HepG2 (cell line): ENCODE results near the gene USP34. TPM values are rescaled to one million over a fixed set of nuclear protein-coding genes. Genes with fewer than 3 reads are reported as not detected.

Experiments
- ATAC-seq: fragments of 200-7000 bp; cut with Tn5 transposase; 3 replicates; pipeline ENCODE4 v1.9.1; 2020; ENCODE audit warnings: mild to moderate bottlenecking, moderate library complexity
- BruUV-seq: library from RNA; stranded (reverse); fragments of 400-500 nt; replicated peaks from 2 replicates; lab custom pipeline; 2021; lab: Mats Ljungman, UMichigan
- CTCF ChIA-PET: fragments of 300-600 bp; formaldehyde crosslinking; extraction: SDS; loops from one replicate; lab custom pipeline; 2021; ENCODE audit warnings: low total read pairs, inconsistent platforms, low intra/inter-chr PET ratio; lab: Yijun Ruan, JAX
- POLR2A ChIA-PET: fragments of 350-600 bp; sonication (Branson Sonifier 250); formaldehyde crosslinking; loops from one replicate; lab custom pipeline; 2020; ENCODE audit warnings: antibody characterized with exemption, inconsistent platforms; lab: Yijun Ruan, JAX
- DNase-seq: peaks from one replicate; pipeline ENCODE4 v3.0.0-alpha.2; 2015; ENCODE audit warnings: low spot score
- FAIRE-seq: peaks from 3 replicates; lab custom pipeline; 2011; peaks lifted over from hg19 to GRCh38; lab: Jason Lieb, UNC
- H2AFZ ChIP-seq: one replicate; pipeline ENCODE4 v1.6.1; 2011; ENCODE audit warnings: low read length, inconsistent platforms
- H3K27ac ChIP-seq: fragments of 300-600 bp; 3 replicates; pipeline ENCODE4 v1.8.0; 2011; ENCODE audit warnings: mixed run types, mild to moderate bottlenecking, mixed read lengths, low read length, inconsistent platforms; ENCODE audit not compliant: insufficient read depth; ENCODE audit errors: extremely low read length
- H3K27me3 ChIP-seq, 2 experiments: fragments of 200-600 bp in 1 of 2; 2 replicates in 1 of 2; 3 replicates in 1 of 2; pipeline versions ENCODE4 v1.6.0 to v1.8.0; 2011; ENCODE audit warnings: low read length in 2 of 2, mild to moderate bottlenecking in 2 of 2, moderate library complexity in 2 of 2, inconsistent platforms in 1 of 2; ENCODE audit not compliant: insufficient read depth in 2 of 2, control insufficient read depth in 1 of 2
- H3K36me3 ChIP-seq, 2 experiments: fragments of 200-600 bp in 1 of 2; replicated peaks in 1 of 2; 2 replicates in 1 of 2; 3 replicates in 1 of 2; pipeline versions ENCODE4 v1.5.1 to v1.8.0; 2011; ENCODE audit warnings: low read length in 2 of 2, inconsistent platforms in 1 of 2; ENCODE audit not compliant: insufficient read depth in 2 of 2, control insufficient read depth in 1 of 2
- H3K4me1 ChIP-seq: 2 replicates; pipeline ENCODE4 v1.5.1; 2012; ENCODE audit warnings: low read length, inconsistent platforms; ENCODE audit not compliant: insufficient read depth
- H3K4me2 ChIP-seq: 2 replicates; pipeline ENCODE4 v1.6.0; 2011; ENCODE audit warnings: low read depth, low read length, inconsistent platforms
- H3K4me3 ChIP-seq, 3 experiments: fragments of 200-600 bp in 1 of 3; sonication (generic), shearing (Covaris generic) in 1 of 3; replicated peaks in 1 of 3; 2 replicates each; pipeline ENCODE4 v1.5.1; 2011 to 2016; ENCODE audit warnings: low read length in 3 of 3, inconsistent platforms in 2 of 3, low read depth in 2 of 3, mild to moderate bottlenecking in 2 of 3, control low read depth in 1 of 3, mixed read lengths in 1 of 3; ENCODE audit not compliant: insufficient read depth in 1 of 3
- H3K79me2 ChIP-seq: one replicate; pipeline ENCODE4 v1.6.1; 2011; ENCODE audit warnings: low read length, inconsistent platforms; ENCODE audit not compliant: insufficient read depth
- H3K9ac ChIP-seq: 2 replicates; pipeline ENCODE4 v1.6.0; 2011; ENCODE audit warnings: mild to moderate bottlenecking, low read depth, low read length, inconsistent platforms; ENCODE audit not compliant: insufficient read depth
- H3K9me3 ChIP-seq: 2 replicates; pipeline ENCODE4 v1.5.1; 2012; ENCODE audit warnings: mild to moderate bottlenecking, low read length
- H4K20me1 ChIP-seq: 2 replicates; pipeline ENCODE4 v1.6.0; 2011; ENCODE audit warnings: inconsistent platforms, mild to moderate bottlenecking, low read length, moderate library complexity; ENCODE audit not compliant: insufficient read depth
- GFI1 ChIP-seq: sonication (generic); formaldehyde crosslinking; IDR thresholded peaks from 2 replicates; pipeline ENCODE4 v1.5.0; 2020; ENCODE audit warnings: missing genetic modification reagents, mild to moderate bottlenecking, borderline replicate concordance
- HDAC1 ChIP-seq: sonication (generic); formaldehyde crosslinking; IDR thresholded peaks from 2 replicates; pipeline ENCODE4 v1.5.1; 2020; ENCODE audit warnings: mild to moderate bottlenecking, missing genetic modification reagents
- HES4 ChIP-seq: sonication (generic); formaldehyde crosslinking; IDR thresholded peaks from 2 replicates; pipeline ENCODE4 v1.9.0; 2021; ENCODE audit warnings: mild to moderate bottlenecking, missing genetic modification reagents, borderline replicate concordance
- NONO ChIP-seq, 2 experiments: fragments of 450-650 bp in 1 of 2; sonication (generic) in 1 of 2; formaldehyde crosslinking in 1 of 2; IDR thresholded peaks in 1 of 2; conservative IDR thresholded peaks in 1 of 2; 2 replicates each; pipeline versions ENCODE4 v1.6.1 to v1.8.0; 2017 to 2022; ENCODE audit warnings: mild to moderate bottlenecking in 1 of 2, missing genetic modification reagents in 1 of 2, moderate library complexity in 1 of 2
- PTBP1 ChIP-seq: fragments of 200-400 bp; formaldehyde crosslinking; IDR thresholded peaks from 2 replicates; pipeline ENCODE4 v1.6.1; 2018; ENCODE audit warnings: low read length, low read depth; ENCODE audit not compliant: poor library complexity, severe bottlenecking
- SRY ChIP-seq: sonication (generic); formaldehyde crosslinking; IDR thresholded peaks from 2 replicates; pipeline ENCODE4 v1.8.0; 2022; ENCODE audit warnings: mild to moderate bottlenecking, missing genetic modification reagents
- ZC3H4 ChIP-seq: sonication (generic); formaldehyde crosslinking; IDR thresholded peaks from 2 replicates; pipeline ENCODE4 v1.4.0; 2020; ENCODE audit warnings: missing genetic modification reagents, borderline replicate concordance
- ZFAT ChIP-seq: sonication (generic); formaldehyde crosslinking; conservative IDR thresholded peaks from 2 replicates; pipeline ENCODE4 v1.8.1; 2023; ENCODE audit warnings: missing genetic modification reagents, inconsistent platforms
- ZNF337 ChIP-seq: sonication (generic); formaldehyde crosslinking; IDR thresholded peaks from 2 replicates; pipeline ENCODE4 v1.5.1; 2020; ENCODE audit warnings: missing genetic modification reagents, low read depth, mild to moderate bottlenecking, borderline replicate concordance
- ZNF546 ChIP-seq: sonication (generic); formaldehyde crosslinking; conservative IDR thresholded peaks from 2 replicates; pipeline ENCODE4 v1.8.1; 2023; ENCODE audit warnings: mild to moderate bottlenecking, missing genetic modification reagents
- ZNF556 ChIP-seq: sonication (generic); formaldehyde crosslinking; IDR thresholded peaks from 2 replicates; pipeline ENCODE4 v1.4.0; 2020; ENCODE audit warnings: mild to moderate bottlenecking, missing genetic modification reagents, borderline replicate concordance
- WGBS: methylation state at CpG from one replicate; pipeline ENCODE4 v1.1.6; 2017; ENCODE audit warnings: low lambda C conversion rate; 5-methylcytosine and 5-hydroxymethylcytosine counted together
- in situ Hi-C: cut with HindIII; loops from 2 replicates; pipeline ENCODE4 v1.10.0; 2017; ENCODE audit warnings: low pct_unique_long_range_greater_than_20kb; ENCODE audit not compliant: extremely low pct_ligation_motif_present
- intact Hi-C: fragments of 100-400 bp; cut with micrococcal nuclease; formaldehyde crosslinking; loops from one replicate; pipeline ENCODE4 v1.10.0; 2022; ENCODE audit not compliant: unreplicated experiment
- polyA plus RNA-seq, 8 experiments: library from polyadenylated mRNA; depleted of rRNA in 3 of 8; stranded (reverse) in 7 of 8; unstranded in 1 of 8; fragments of >200 nt; fragmentation: Illumina TruSeq in 4 of 8; extraction: Trizol in 4 of 8; gene quantifications; 2 replicates each; pipeline versions ENCODE4 v1.2.1 to v1.2.3, GENCODE V29; 2011 to 2016; ENCODE audit warnings: low read depth in 4 of 8, missing spikeins in 1 of 8, mixed read lengths in 1 of 8; ENCODE audit not compliant: insufficient read depth in 1 of 8
- total RNA-seq, 5 experiments: library from RNA; depleted of rRNA; stranded (reverse); fragments of >200 nt; fragmentation: Illumina TruSeq; extraction: Trizol; gene quantifications; 2 replicates each; pipeline ENCODE4 v1.2.3, GENCODE V29; 2016; ENCODE audit warnings: low read depth in 1 of 5
- TF ChIP-seq, protein P1 (sequence below): sonication (generic); formaldehyde crosslinking; conservative IDR thresholded peaks from 2 replicates; pipeline ENCODE4 v1.4.0; 2020; ENCODE audit warnings: missing genetic modification reagents
- TF ChIP-seq, protein P2 (sequence below): sonication (generic); formaldehyde crosslinking; IDR thresholded peaks from 2 replicates; pipeline ENCODE4 v1.9.0; 2022; ENCODE audit warnings: missing genetic modification reagents, mild to moderate bottlenecking, borderline replicate concordance
- TF ChIP-seq, protein P3 (sequence below): sonication (generic); formaldehyde crosslinking; IDR thresholded peaks from 2 replicates; pipeline ENCODE4 v1.8.1; 2023; ENCODE audit warnings: mild to moderate bottlenecking, missing genetic modification reagents

Gene USP34
- total and polyA plus RNA-seq, 2 of the 13 experiments (the other 11 are each of a cell fraction or from before 2014, with no cell fraction given): 99.2 to 100 TPM

DNA sequence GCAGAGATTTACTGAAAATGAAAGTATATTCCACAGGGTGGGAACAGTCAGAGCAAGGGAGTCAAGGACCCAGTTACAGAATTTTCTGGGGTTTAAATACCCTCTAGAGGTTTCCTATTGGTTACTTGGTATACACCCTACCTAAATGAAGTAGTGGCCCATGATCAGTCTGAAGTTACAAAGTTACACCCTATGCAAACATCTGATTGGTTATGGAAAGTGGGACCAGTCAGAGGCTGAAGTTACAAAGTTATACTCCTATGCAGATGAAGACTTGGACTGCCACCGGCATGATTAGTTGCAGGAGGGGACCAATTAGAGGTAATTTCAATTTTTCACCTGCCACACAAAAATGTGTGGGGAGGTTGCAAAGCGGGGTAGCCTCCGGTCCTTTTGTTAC, 56.2 kb downstream of the USP34 start:
- no TSS peak for BruUV-seq
- WGBS: 95% methylated on average over 3 of the region's 3 CpGs
- TF ChIP-seq NONO (IDR thresholded peaks at IDR 0.05) (no peak), NONO (CRISPR knock-in tag; conservative IDR thresholded peaks at IDR 0.05) (no peak), ZC3H4 (CRISPR knock-in tag) (no peak), GFI1 (no peak), ZNF337 (CRISPR knock-in tag) (no peak), HDAC1 (CRISPR knock-in tag) (no peak), PTBP1 (no peak), ZNF556 (CRISPR knock-in tag) (no peak), ZNF546 (no peak), ZFAT (CRISPR knock-in tag) (no peak), SRY (CRISPR knock-in tag) (no peak), HES4 (CRISPR knock-in tag) (no peak)
- TF ChIP-seq, protein P1, sequence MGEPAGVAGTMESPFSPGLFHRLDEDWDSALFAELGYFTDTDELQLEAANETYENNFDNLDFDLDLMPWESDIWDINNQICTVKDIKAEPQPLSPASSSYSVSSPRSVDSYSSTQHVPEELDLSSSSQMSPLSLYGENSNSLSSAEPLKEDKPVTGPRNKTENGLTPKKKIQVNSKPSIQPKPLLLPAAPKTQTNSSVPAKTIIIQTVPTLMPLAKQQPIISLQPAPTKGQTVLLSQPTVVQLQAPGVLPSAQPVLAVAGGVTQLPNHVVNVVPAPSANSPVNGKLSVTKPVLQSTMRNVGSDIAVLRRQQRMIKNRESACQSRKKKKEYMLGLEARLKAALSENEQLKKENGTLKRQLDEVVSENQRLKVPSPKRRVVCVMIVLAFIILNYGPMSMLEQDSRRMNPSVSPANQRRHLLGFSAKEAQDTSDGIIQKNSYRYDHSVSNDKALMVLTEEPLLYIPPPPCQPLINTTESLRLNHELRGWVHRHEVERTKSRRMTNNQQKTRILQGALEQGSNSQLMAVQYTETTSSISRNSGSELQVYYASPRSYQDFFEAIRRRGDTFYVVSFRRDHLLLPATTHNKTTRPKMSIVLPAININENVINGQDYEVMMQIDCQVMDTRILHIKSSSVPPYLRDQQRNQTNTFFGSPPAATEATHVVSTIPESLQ (CRISPR knock-in tag): no peak
- TF ChIP-seq, protein P2, sequence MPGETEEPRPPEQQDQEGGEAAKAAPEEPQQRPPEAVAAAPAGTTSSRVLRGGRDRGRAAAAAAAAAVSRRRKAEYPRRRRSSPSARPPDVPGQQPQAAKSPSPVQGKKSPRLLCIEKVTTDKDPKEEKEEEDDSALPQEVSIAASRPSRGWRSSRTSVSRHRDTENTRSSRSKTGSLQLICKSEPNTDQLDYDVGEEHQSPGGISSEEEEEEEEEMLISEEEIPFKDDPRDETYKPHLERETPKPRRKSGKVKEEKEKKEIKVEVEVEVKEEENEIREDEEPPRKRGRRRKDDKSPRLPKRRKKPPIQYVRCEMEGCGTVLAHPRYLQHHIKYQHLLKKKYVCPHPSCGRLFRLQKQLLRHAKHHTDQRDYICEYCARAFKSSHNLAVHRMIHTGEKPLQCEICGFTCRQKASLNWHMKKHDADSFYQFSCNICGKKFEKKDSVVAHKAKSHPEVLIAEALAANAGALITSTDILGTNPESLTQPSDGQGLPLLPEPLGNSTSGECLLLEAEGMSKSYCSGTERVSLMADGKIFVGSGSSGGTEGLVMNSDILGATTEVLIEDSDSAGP (CRISPR knock-in tag): no peak
- TF ChIP-seq, protein P3, sequence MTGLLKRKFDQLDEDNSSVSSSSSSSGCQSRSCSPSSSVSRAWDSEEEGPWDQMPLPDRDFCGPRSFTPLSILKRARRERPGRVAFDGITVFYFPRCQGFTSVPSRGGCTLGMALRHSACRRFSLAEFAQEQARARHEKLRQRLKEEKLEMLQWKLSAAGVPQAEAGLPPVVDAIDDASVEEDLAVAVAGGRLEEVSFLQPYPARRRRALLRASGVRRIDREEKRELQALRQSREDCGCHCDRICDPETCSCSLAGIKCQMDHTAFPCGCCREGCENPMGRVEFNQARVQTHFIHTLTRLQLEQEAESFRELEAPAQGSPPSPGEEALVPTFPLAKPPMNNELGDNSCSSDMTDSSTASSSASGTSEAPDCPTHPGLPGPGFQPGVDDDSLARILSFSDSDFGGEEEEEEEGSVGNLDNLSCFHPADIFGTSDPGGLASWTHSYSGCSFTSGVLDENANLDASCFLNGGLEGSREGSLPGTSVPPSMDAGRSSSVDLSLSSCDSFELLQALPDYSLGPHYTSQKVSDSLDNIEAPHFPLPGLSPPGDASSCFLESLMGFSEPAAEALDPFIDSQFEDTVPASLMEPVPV (CRISPR knock-in tag): no peak

More for the DNA sequence above, 56.2 kb downstream of the USP34 start:
- no peak overlapping the region for H3K4me3 ChIP-seq
- in situ Hi-C loops (no loop called here), intact Hi-C loops (no loop called here)
- no peaks in the 10 kb centered on the region for H3K27me3 ChIP-seq
- ATAC-seq (no peak), DNase-seq (no peak), FAIRE-seq (no peak)
- H3K4me1 ChIP-seq: peaks cover 15% of the 10 kb centered on the region
- peaks cover 23% of the 10 kb centered on the region for H4K20me1 ChIP-seq
- peaks cover 10 to 33% of the 10 kb centered on the region in 2 experiments for H3K36me3 ChIP-seq
- no peak overlapping the region for H3K27ac ChIP-seq
- H3K79me2 ChIP-seq: peaks cover 53% of the 10 kb centered on the region
- POLR2A ChIA-PET: no interaction called here
- H3K4me2 ChIP-seq: no peak overlapping the region
- no peak overlapping the region for H2AFZ ChIP-seq
- CTCF ChIA-PET: no interaction called here
- no peaks in the 10 kb centered on the region for H3K9me3 ChIP-seq
- H3K9ac ChIP-seq: no peak overlapping the region
